Measurements from ENCODE around the gene ASB6.
"Not testable (repeated sequence)": the region's sequence is repeated elsewhere in the genome, so short reads cannot be mapped to it uniquely, and the experiment has no call there.

The ASB6 gene

DNA sequence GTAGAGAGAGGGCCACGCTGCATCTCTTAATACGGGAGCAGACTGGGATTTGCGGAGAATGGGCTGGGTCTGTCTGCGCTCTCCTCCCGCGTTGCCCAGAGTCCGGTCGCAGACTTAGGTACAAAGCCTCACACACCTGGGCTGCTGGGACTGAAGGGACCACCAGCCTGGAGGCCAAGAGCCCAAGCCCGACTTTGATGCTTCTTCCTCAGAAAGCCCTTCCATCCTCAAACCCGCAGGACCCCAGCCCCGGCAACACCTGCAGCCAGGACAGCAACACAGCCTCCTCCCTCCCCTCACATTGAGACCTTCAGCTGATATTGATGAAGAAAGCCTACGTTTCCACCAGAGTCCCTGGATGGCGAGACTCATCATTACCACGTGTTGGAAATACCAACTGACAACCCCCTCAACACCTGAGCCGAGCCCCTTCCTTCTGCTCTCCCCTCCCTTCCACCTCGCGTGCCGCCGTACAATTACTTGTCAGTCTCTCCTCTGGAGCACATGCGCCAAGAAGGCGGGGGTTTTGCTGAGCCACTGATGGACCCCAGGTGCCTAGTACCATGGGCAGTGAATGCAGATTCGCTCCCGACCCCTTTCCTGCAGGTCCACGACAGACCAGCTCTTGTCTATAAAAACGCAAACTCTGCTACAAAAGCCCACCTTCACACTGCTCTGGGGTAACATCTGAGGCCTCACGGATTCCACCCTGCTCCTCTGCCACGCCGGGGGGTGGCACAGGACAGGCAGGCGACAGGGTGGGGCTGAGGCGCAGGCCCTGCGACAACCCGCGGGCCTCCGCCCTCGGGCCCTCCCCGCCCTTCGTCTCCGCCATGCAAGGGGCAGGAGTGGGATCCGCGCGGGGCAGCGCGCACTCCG, 841 bp downstream of the ASB6 start:
- H3K9me3 Mint-ChIP-seq = no peaks in the 10 kb centered on the region
- H3K27me3 Mint-ChIP-seq = no peaks in the 10 kb centered on the region
- peak overlapping the region; percentile 87 for H3K4me3 Mint-ChIP-seq
- DNase-seq = no peak
- peaks cover 23% of the 10 kb centered on the region for H3K4me1 Mint-ChIP-seq (ENCODE audit: low read depth)
- peak overlapping the region; percentile 89 for H3K27ac Mint-ChIP-seq
- peaks cover 48% of the 10 kb centered on the region for H3K36me3 Mint-ChIP-seq (ENCODE audit: low read depth)

- no peak for DNase-seq
- no peaks in the 10 kb centered on the region for H3K27me3 Mint-ChIP-seq
- H3K4me3 Mint-ChIP-seq = peak overlapping the region; percentile 87
- peaks cover 23% of the 10 kb centered on the region for H3K4me1 Mint-ChIP-seq (ENCODE audit: low read depth)
- H3K27ac Mint-ChIP-seq = peak overlapping the region; percentile 89
- no peaks in the 10 kb centered on the region for H3K9me3 Mint-ChIP-seq
- H3K36me3 Mint-ChIP-seq (ENCODE audit: low read depth) = peaks cover 55% of the 10 kb centered on the region
These were observed 1.7 kb downstream of the ASB6 start for GRCh38 chr9:129640086-129640870.

- Mint-ChIP-seq H3K4me1 (ENCODE audit: low read depth) (peaks cover 23% of the 10 kb centered on the region), H3K36me3 (ENCODE audit: low read depth) (peaks cover 61% of the 10 kb centered on the region), H3K4me3 (peak overlapping the region; percentile 87), H3K27me3 (no peaks in the 10 kb centered on the region), H3K9me3 (no peaks in the 10 kb centered on the region), H3K27ac (peak overlapping the region; percentile 89)
- no peak for DNase-seq
These were observed 2.2 kb downstream of the ASB6 start for GRCh38 chr9:129639756-129640085.

DNA sequence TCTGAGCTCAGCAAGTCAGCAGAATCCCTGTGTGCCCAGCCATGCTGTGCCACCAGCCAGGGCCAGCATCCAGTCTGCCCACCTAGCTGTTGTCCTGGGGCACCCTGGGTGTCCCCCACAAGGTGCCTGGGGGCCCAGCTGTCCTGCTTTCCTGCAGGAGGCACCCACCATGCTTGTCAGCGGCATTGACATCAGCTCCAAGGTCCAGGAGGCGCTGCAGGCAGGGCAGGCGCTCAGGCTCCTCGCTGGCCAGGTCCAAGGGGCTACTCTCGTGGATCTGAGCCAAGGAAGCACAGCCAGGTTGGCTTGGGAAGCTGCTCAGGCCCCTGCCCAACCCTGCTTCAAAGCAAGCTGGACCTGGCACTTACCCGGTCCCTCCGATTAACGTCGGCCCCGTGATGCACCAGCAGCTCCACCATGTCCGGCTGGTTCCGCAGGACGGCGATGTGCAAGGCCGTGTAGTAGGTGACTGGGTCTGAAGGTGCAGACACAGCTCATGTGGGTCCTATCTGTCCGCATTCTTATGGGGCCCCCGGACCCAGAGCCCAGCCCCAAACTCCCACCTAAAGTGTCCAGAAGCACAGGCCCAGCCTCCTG, 2.8 kb downstream of the ASB6 start:
- Mint-ChIP-seq H3K9me3 (no peaks in the 10 kb centered on the region), H3K27ac (peak overlapping the region; percentile 68), H3K4me1 (ENCODE audit: low read depth) (peaks cover 23% of the 10 kb centered on the region), H3K27me3 (no peaks in the 10 kb centered on the region), H3K36me3 (ENCODE audit: low read depth) (peaks cover 66% of the 10 kb centered on the region), H3K4me3 (no peak overlapping the region)
- no peak for DNase-seq

GRCh38 chr9:129637673-129638439, 4.1 kb downstream of the ASB6 start:
- H3K27me3 Mint-ChIP-seq = no peaks in the 10 kb centered on the region
- peaks cover 79% of the 10 kb centered on the region for H3K36me3 Mint-ChIP-seq (ENCODE audit: low read depth)
- no peaks in the 10 kb centered on the region for H3K9me3 Mint-ChIP-seq
- H3K27ac Mint-ChIP-seq = peak overlapping the region; percentile 34
- no peak for DNase-seq
- peaks cover 23% of the 10 kb centered on the region for H3K4me1 Mint-ChIP-seq (ENCODE audit: low read depth)
- no peak overlapping the region for H3K4me3 Mint-ChIP-seq

GRCh38 chr9:129637102-129637501, 4.8 kb downstream of the ASB6 start:
- Mint-ChIP-seq H3K27ac (peak overlapping the region; percentile 34), H3K4me3 (no peak overlapping the region), H3K9me3 (no peaks in the 10 kb centered on the region), H3K27me3 (no peaks in the 10 kb centered on the region), H3K4me1 (ENCODE audit: low read depth) (peaks cover 27% of the 10 kb centered on the region), H3K36me3 (ENCODE audit: low read depth) (peaks cover 86% of the 10 kb centered on the region)
- DNase-seq = no peak

GRCh38 chr9:129636343-129636742, 5.6 kb downstream of the ASB6 start:
- not testable (repeated sequence) for H3K9me3 Mint-ChIP-seq, H3K27ac Mint-ChIP-seq, H3K27me3 Mint-ChIP-seq, H3K4me3 Mint-ChIP-seq, DNase-seq
- peaks cover 93% of the 10 kb centered on the region for H3K36me3 Mint-ChIP-seq (ENCODE audit: low read depth)
- peaks cover 34% of the 10 kb centered on the region for H3K4me1 Mint-ChIP-seq (ENCODE audit: low read depth)

- Mint-ChIP-seq H3K27ac (peak overlapping the region; percentile 57), H3K4me1 (ENCODE audit: low read depth) (peaks cover 34% of the 10 kb centered on the region), H3K27me3 (no peaks in the 10 kb centered on the region), H3K36me3 (ENCODE audit: low read depth) (peaks cover 94% of the 10 kb centered on the region), H3K9me3 (no peaks in the 10 kb centered on the region), H3K4me3 (no peak overlapping the region)
- DNase-seq = no peak
These were observed 6.6 kb downstream of the ASB6 start for GRCh38 chr9:129635099-129636065.

GRCh38 chr9:129633848-129634247, 8.1 kb downstream of the ASB6 start:
- Mint-ChIP-seq H3K4me3 (no peak overlapping the region), H3K9me3 (no peaks in the 10 kb centered on the region), H3K27me3 (no peaks in the 10 kb centered on the region), H3K4me1 (ENCODE audit: low read depth) (peaks cover 40% of the 10 kb centered on the region), H3K27ac (peak overlapping the region; percentile 75), H3K36me3 (ENCODE audit: low read depth) (peaks cover 97% of the 10 kb centered on the region)
- DNase-seq = no peak

DNA sequence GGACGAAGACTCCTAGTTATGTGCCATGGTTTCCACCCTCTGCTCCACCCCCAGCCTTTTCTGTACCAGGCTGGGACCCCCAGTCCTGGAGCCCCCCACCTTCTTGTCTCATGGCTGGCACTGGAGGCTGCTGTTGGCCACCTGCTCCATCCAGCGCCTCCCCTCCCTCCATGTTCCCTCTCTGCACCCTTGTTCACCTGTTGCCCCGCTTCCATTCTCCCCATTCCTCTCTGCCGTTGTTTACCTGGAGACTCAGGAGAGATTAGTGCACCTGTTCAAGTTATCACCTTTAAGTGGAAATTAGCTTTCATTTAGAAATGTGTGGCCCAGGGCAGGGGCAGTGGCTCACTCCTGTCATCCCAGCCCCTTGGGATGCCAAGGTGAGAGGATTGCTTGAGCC, 8.7 kb downstream of the ASB6 start:
- Mint-ChIP-seq H3K4me3 (no peak overlapping the region), H3K4me1 (ENCODE audit: low read depth) (peaks cover 47% of the 10 kb centered on the region), H3K27ac (peak overlapping the region; percentile 75), H3K9me3 (no peaks in the 10 kb centered on the region), H3K27me3 (no peaks in the 10 kb centered on the region), H3K36me3 (ENCODE audit: low read depth) (peaks cover 97% of the 10 kb centered on the region)
- no peak for DNase-seq

DNA sequence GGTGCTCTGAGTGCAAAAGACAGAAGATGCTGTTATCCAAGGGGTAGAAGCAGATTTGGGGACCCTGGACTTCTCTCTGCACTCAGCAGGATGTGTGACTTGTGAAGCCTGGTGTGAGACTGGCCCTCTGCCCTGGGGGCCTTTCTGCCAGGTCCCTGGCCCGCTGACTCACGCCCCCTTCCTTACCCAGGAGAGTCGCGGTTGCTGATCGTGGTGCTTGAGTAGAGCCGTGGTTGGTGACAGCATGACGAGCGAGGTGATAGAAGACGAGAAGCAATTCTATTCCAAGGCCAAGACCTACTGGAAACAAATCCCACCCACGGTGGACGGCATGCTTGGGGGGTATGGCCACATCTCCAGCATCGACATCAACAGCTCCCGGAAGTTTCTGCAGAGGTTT, 9.5 kb downstream of the ASB6 start:
- Mint-ChIP-seq H3K4me3 (no peak overlapping the region), H3K36me3 (ENCODE audit: low read depth) (peaks cover 97% of the 10 kb centered on the region), H3K27ac (peak overlapping the region; percentile 75), H3K27me3 (no peaks in the 10 kb centered on the region), H3K4me1 (ENCODE audit: low read depth) (peaks cover 53% of the 10 kb centered on the region), H3K9me3 (no peaks in the 10 kb centered on the region)
- no peak for DNase-seq

- no peaks in the 10 kb centered on the region for H3K9me3 Mint-ChIP-seq
- peaks cover 97% of the 10 kb centered on the region for H3K36me3 Mint-ChIP-seq (ENCODE audit: low read depth)
- H3K4me1 Mint-ChIP-seq (ENCODE audit: low read depth) = peaks cover 60% of the 10 kb centered on the region
- DNase-seq = no peak
- no peak overlapping the region for H3K4me3 Mint-ChIP-seq
- peak overlapping the region; percentile 75 for H3K27ac Mint-ChIP-seq
- H3K27me3 Mint-ChIP-seq = no peaks in the 10 kb centered on the region
These were observed 10.2 kb downstream of the ASB6 start for GRCh38 chr9:129631674-129632129.

DNA sequence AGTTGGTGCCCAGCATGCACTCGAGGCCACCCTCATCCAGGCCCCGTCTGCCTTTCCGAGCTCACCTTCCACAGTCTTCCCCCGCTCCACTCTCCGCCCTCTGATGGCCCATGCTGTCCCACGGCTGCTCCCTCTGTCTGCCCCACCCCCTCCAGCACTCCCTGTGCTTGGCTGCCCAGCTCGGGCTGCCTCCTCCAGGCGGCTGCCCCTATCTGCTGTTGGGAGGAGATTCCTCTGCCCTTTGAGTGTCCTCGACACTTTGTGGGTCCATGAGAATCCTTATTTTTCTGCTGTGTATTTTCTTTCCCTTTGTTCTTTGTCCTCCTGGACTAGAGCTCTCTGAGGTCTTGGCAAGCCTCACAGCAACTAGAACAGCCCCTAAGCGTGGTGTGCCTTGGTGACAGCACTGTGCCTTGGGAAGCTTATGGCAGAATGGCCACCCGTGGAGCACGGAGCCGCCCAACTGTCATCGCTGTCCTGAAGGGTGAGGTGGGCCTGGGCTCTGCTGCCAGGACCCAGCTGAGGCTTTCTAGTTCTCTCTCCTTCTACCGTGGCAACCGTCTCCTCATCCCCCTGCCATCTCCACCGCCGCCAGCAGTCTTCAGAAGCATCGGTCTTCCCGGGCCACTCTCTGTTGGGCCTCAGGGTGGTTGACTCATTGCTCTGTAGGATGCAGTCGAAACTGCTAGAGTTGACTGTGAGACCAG, 10.8 kb downstream of the ASB6 start:
- Mint-ChIP-seq H3K36me3 (ENCODE audit: low read depth) (peaks cover 98% of the 10 kb centered on the region), H3K4me1 (ENCODE audit: low read depth) (peaks cover 60% of the 10 kb centered on the region), H3K27me3 (no peaks in the 10 kb centered on the region), H3K9me3 (no peaks in the 10 kb centered on the region), H3K27ac (peak overlapping the region; percentile 75), H3K4me3 (no peak overlapping the region)
- no peak for DNase-seq

All from activated T-cell treated with anti-CD3 and anti-CD28 coated beads, Interleukin-2, amount 50 U/mL, for 24 hours (primary cell).